Naive B cell (primary cell): ENCODE results near the gene ANKRD63. TPM values are rescaled to one million over a fixed set of nuclear protein-coding genes. Genes with fewer than 3 reads are reported as not detected.

Source experiments
- polyA plus RNA-seq, 6 donors: library from polyadenylated mRNA; unstranded; fragments of 300-500 nt; fragmentation: Illumina TruSeq; gene quantifications; one replicate each; pipeline ENCODE4 v1.2.3, GENCODE V29; 2021; ENCODE audit warnings: low read depth in 6 of 6

Gene ANKRD63
- polyA plus RNA-seq, 6 donors from 2014 or later = 0.29 TPM; not detected in 5

Other genes starting within 250 kb of the ANKRD63 start
- 1,000 to 10,000 TPM in 1 of 6 donors, 100 to 1,000 TPM in 5; 640 to 1,092 (median 833) TPM for gene SRP14, start 243.9 kb downstream of the ANKRD63 start, polyA plus RNA-seq
- 1 to 10 TPM in 5 of 6 donors, under 1 TPM in 1; 0.66 to 7.7 (median 5.5) TPM for gene BMF, start 174.2 kb downstream of the ANKRD63 start, polyA plus RNA-seq
- gene BUB1B, start 122.0 kb downstream of the ANKRD63 start, polyA plus RNA-seq = 1 to 10 TPM in 3 of 6 donors, under 1 TPM in 3; 0.30 to 3.7 (median 0.78) TPM
- gene PAK6, start 44.0 kb downstream of the ANKRD63 start, polyA plus RNA-seq = not detected
- 10 to 100 TPM; 11.4 to 22.6 (median 15.9) TPM for gene PLCB2, start 24.9 kb upstream of the ANKRD63 start, polyA plus RNA-seq
- gene INAFM2, start 40.6 kb upstream of the ANKRD63 start, polyA plus RNA-seq = 1 to 10 TPM in 4 of 6 donors, under 1 TPM in 2; 0.32 to 3.4 (median 1.4) TPM
- under 1 TPM in 2 of 6 donors, not detected in 4; 0.25 to 0.40 TPM for gene CCDC9B, start 57.9 kb upstream of the ANKRD63 start, polyA plus RNA-seq
- not detected for gene PHGR1, start 68.0 kb upstream of the ANKRD63 start, polyA plus RNA-seq
- gene DISP2, start 75.2 kb upstream of the ANKRD63 start, polyA plus RNA-seq = under 1 TPM in 3 of 6 donors, not detected in 3; 0.23 to 0.47 (median 0.25) TPM
- gene KNSTRN, start 99.7 kb upstream of the ANKRD63 start, polyA plus RNA-seq = 1 to 10 TPM; 2.8 to 6.4 (median 3.6) TPM
- 10 to 100 TPM; 15.6 to 36.3 (median 22.2) TPM for gene IVD, start 122.7 kb upstream of the ANKRD63 start, polyA plus RNA-seq
- gene BAHD1, start 157.9 kb upstream of the ANKRD63 start, polyA plus RNA-seq = 1 to 10 TPM in 5 of 6 donors, under 1 TPM in 1; 0.37 to 3.0 (median 1.9) TPM
- 1 to 10 TPM; 1.4 to 3.2 (median 2.2) TPM for gene CHST14, start 187.9 kb upstream of the ANKRD63 start, polyA plus RNA-seq